ENCODE data around the gene SLC4A2. TPM values are rescaled to one million over a fixed set of nuclear protein-coding genes. Genes with fewer than 3 reads are reported as not detected.

SLC4A2 gene
- total RNA-seq, 6 experiments from 2014 or later, result 74.0 to 140 (median 106) TPM

DNA sequence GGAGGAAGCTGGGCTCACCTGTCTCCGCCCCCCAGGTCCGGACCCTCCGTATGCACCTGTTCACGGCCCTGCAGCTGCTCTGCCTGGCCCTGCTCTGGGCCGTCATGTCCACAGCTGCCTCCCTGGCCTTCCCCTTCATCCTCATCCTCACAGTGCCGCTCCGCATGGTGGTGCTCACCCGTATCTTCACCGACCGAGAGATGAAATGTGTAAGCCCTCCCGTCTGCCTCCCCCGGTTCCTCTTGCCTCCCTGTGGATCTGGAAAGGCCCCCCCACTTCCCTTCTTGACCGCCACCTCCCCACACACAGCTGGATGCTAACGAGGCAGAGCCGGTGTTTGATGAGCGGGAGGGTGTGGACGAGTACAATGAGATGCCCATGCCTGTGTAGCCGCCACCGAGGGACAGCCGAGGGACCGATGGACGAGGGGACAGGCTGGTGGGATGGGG is 16.6 kb downstream of the SLC4A2 start:
- 79% methylated on average over 9 of the region's 22 CpGs for WGBS (ENCODE audit: insufficient coverage, low coverage, low lambda C conversion rate, missing lambda C conversion rate)
- Histone ChIP-seq H3K27ac (no peak overlapping the region), H3K36me3 (peaks cover 0 to 49% (median 26%) of the 10 kb centered on the region in 4 donors), H3K4me1 (peaks cover 0 to 12% (median 5%) of the 10 kb centered on the region in 4 donors), H3K4me3 (no peak overlapping the region), H3K9me3 (no peaks in the 10 kb centered on the region), H3K27me3 (no peaks in the 10 kb centered on the region)
- ATAC-seq (no peak), DNase-seq (no peak)
- intact Hi-C loops (cut with DNase I), result no loop called here
- TF ChIP-seq POLR2A (IDR thresholded peaks at IDR 0.05), result no peak
- TF ChIP-seq, protein P1, sequence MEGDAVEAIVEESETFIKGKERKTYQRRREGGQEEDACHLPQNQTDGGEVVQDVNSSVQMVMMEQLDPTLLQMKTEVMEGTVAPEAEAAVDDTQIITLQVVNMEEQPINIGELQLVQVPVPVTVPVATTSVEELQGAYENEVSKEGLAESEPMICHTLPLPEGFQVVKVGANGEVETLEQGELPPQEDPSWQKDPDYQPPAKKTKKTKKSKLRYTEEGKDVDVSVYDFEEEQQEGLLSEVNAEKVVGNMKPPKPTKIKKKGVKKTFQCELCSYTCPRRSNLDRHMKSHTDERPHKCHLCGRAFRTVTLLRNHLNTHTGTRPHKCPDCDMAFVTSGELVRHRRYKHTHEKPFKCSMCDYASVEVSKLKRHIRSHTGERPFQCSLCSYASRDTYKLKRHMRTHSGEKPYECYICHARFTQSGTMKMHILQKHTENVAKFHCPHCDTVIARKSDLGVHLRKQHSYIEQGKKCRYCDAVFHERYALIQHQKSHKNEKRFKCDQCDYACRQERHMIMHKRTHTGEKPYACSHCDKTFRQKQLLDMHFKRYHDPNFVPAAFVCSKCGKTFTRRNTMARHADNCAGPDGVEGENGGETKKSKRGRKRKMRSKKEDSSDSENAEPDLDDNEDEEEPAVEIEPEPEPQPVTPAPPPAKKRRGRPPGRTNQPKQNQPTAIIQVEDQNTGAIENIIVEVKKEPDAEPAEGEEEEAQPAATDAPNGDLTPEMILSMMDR (IDR thresholded peaks at IDR 0.05), result no peak

DNA sequence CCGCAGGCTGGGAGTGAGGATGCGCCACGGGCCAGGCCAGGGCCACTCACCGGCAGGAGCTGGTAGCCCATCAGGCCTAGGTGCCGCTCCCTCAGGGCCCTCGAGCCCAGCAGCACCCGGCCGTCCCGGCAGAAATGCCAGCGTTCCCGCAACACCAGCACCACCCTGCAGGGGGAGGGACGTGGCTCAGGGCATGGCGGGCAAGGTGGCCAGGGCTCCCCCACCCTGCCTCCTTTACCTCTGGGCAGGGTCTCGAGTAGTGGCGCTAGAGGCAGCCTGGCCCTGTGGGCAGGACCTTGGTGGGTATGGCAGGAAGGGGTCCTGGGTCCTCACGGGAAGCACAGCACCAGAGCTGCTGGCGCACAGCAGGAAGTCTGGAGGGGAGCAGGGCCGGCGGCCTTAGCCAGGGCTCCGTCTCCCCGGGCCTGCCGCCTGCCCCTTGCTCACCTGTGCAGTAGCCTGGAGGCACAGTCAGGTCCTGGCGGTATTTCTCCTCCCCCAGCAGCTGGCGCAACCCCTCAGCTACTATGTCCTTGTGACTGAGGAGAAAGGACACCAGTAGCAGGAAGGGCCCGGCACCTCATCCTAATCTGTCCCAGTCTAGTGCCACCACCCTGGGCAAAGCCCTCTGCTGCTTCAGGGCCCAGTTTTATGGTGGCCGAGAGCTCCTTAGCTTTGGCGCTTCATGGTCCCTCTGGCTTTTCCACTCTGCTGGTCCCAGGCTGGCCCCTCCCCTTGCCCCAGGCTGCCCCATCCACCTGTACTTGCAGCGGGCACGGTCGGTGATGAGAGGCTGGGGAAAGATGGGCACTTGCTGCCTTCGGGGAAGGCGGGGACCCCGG is 17.7 kb downstream of the SLC4A2 start:
- Histone ChIP-seq H3K27me3 (no peaks in the 10 kb centered on the region), H3K4me1 (peaks cover 0 to 18% (median 8%) of the 10 kb centered on the region in 4 donors), H3K4me3 (no peak overlapping the region), H3K27ac (no peak overlapping the region), H3K36me3 (peaks cover 0 to 38% (median 23%) of the 10 kb centered on the region in 4 donors), H3K9me3 (no peaks in the 10 kb centered on the region)
- TF ChIP-seq, protein P1 (IDR thresholded peaks at IDR 0.05), result no peak
- TF ChIP-seq POLR2A (IDR thresholded peaks at IDR 0.05), result no peak
- ATAC-seq (peak in 1 of 4 donors; percentile 1), DNase-seq (no peak)
- intact Hi-C loops (cut with DNase I), result no loop called here
- no CpG with 5 or more reads among the region's 33 CpGs for WGBS (ENCODE audit: insufficient coverage, low coverage, low lambda C conversion rate, missing lambda C conversion rate)

DNA sequence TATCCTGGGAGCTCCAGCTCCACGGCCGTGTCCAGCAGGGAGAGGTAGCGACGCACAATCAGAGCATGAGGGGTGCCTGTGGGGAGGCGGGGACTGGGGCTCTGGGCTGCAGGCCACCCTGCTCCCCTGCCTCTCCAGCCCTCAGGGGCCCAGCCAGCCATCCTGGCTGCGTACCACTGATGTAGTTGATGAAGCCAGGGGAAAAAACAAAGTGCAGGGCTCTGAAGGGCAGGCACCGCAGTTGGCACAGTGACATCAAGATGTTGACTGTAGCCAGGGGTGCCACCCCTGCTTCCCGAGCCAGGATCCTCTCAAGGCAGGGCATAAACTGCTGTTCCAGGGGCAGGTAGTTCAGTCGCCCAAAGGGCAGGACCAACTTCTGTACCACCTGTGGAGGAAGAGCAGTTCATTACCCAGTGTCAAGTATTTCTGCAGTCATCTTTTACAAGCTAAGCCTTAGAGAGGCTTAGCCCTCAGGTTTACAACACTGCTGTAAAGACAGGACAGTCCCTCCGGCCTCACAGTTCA is 18.4 kb downstream of the SLC4A2 start:
- peaks cover 0 to 33% (median 21%) of the 10 kb centered on the region in 4 donors for H3K36me3 ChIP-seq
- no peak for DNase-seq

DNA sequence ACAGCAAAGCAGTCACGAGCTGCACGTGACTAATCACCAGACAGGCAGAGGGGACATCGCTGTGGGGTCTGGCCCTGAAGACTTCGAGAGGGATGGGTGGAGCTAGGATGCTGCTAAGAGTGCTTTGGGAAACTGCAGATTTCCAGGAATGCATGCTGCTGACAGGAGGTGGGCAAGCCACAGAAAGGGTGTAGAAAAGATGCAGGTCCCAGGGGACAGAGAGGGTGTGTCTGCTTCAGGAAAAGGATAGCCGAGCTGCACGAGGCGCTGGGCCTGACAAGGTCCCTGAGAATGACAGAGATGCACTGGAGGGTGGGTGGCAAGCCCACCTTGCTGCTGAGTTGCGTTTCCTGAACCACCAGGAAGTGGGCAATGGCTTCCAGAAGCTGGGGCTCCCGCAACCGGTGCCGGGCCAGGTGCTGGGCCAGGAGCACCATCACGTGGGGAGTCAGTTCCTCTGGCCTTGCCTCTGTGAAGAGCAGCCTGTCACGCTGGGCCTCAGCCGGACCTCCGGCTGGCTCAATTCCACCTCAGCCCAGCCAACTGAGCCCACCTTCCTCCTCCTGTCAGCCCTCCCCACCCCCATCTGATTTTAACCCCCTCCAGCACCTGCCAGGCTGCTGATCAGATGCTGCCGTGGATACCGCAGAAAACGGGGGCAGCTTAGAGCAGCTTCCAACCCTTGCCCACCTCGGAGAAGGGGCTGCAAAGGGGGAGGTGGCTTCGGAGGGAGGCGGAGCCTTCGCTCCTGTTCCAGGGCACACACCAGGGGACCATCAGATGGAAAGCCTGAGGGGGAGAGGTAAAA is 19.0 kb downstream of the SLC4A2 start:
- Histone ChIP-seq H3K27me3 (no peaks in the 10 kb centered on the region), H3K27ac (no peak overlapping the region), H3K36me3 (peaks cover 0 to 28% (median 17%) of the 10 kb centered on the region in 4 donors), H3K4me1 (peaks cover 0 to 22% (median 10%) of the 10 kb centered on the region in 4 donors), H3K4me3 (no peak overlapping the region), H3K9me3 (no peaks in the 10 kb centered on the region)
- TF ChIP-seq, protein P1 (IDR thresholded peaks at IDR 0.05), result no peak
- TF ChIP-seq POLR2A (IDR thresholded peaks at IDR 0.05), result no peak
- intact Hi-C loops (cut with DNase I), result no loop called here
- ATAC-seq (no peak), DNase-seq (peak in 1 of 3 donors; percentile 45)
- 61% methylated on average over 15 of the region's 22 CpGs for WGBS (ENCODE audit: insufficient coverage, low coverage, low lambda C conversion rate, missing lambda C conversion rate)

More for the DNA sequence above, 18.4 kb downstream of the SLC4A2 start:
- Histone ChIP-seq H3K4me1 (peaks cover 0 to 22% (median 10%) of the 10 kb centered on the region in 4 donors), H3K27ac (no peak overlapping the region), H3K9me3 (no peaks in the 10 kb centered on the region), H3K4me3 (no peak overlapping the region), H3K27me3 (no peaks in the 10 kb centered on the region)
- TF ChIP-seq, protein P1 (IDR thresholded peaks at IDR 0.05), result no peak
- TF ChIP-seq POLR2A (IDR thresholded peaks at IDR 0.05), result no peak
- 52% methylated on average over 2 of the region's 10 CpGs for WGBS (ENCODE audit: insufficient coverage, low coverage, low lambda C conversion rate, missing lambda C conversion rate)
- intact Hi-C loops (cut with DNase I), result no loop called here
- ATAC-seq, result no peak

Measured in right lobe of liver (tissue), 6 donors.